Sigmoid colon (tissue), 4 donors: ENCODE results near the gene GPAT2.

ENCODE experiments used
- CTCF ChIP-seq, 4 experiments: fragments of 450-650 bp in 3 of 4; fragments of 200-600 bp in 1 of 4; IDR thresholded peaks; one replicate each; pipeline ENCODE4 v1.5.1; 2016 to 2019; ENCODE audit warnings: antibody characterized with exemption in 4 of 4, mild to moderate bottlenecking in 3 of 4, moderate library complexity in 2 of 4
- EP300 ChIP-seq, 4 donors: sonication (generic); formaldehyde crosslinking; IDR thresholded peaks; one replicate each; pipeline ENCODE4 v1.6.1; 2017; ENCODE audit warnings: antibody characterized with exemption in 4 of 4
- POLR2A ChIP-seq, 2 donors: fragments of 450-650 bp; IDR thresholded peaks; one replicate each; pipeline ENCODE4 v1.6.1; 2016; ENCODE audit warnings: antibody characterized with exemption in 2 of 2, mild to moderate bottlenecking in 2 of 2, moderate library complexity in 2 of 2
- POLR2AphosphoS5 ChIP-seq, 4 donors: sonication (generic); formaldehyde crosslinking; IDR thresholded peaks; one replicate each; pipeline ENCODE4 v1.6.1; 2017; ENCODE audit warnings: antibody characterized with exemption in 4 of 4

- TF ChIP-seq CTCF (IDR thresholded peaks at IDR 0.05) (no peak), POLR2A (IDR thresholded peaks at IDR 0.05) (no peak), POLR2AphosphoS5 (IDR thresholded peaks at IDR 0.05) (no peak), EP300 (IDR thresholded peaks at IDR 0.05) (no peak)
Measured at GRCh38 chr2:96082211-96083063, 47.7 kb upstream of the GPAT2 start.
